Endodermal cell (in vitro differentiated cells): Measurements from ENCODE around the gene ABLIM1. TPM values are rescaled to one million over a fixed set of nuclear protein-coding genes. Genes with fewer than 3 reads are reported as not detected.

Experiments used
- DNase-seq: peaks from one replicate; pipeline ENCODE4 v3.0.0-alpha.2; 2017
- H3K27ac ChIP-seq: 2 replicates; pipeline ENCODE4 v1.5.1; 2013; ENCODE audit warnings: mild to moderate bottlenecking, low read depth, low read length, moderate library complexity
- H3K27me3 ChIP-seq: 2 replicates; pipeline ENCODE4 v1.6.1; 2013; ENCODE audit warnings: mild to moderate bottlenecking, low read length, moderate library complexity; ENCODE audit not compliant: insufficient read depth, control insufficient read depth, poor library complexity, severe bottlenecking
- H3K36me3 ChIP-seq: 2 replicates; pipeline ENCODE4 v1.7.0; 2013; ENCODE audit warnings: mild to moderate bottlenecking, low read length, moderate library complexity; ENCODE audit not compliant: control insufficient read depth, insufficient read depth
- H3K4me1 ChIP-seq: one replicate; pipeline ENCODE4 v1.7.0; 2013; ENCODE audit warnings: low read length; ENCODE audit not compliant: control insufficient read depth, insufficient read depth
- H3K4me3 ChIP-seq: 2 replicates; pipeline ENCODE4 v1.5.1; 2013; ENCODE audit warnings: mild to moderate bottlenecking, low read length, moderate library complexity
- H3K9ac ChIP-seq: 2 replicates; pipeline ENCODE4 v1.6.1; 2013; ENCODE audit warnings: mild to moderate bottlenecking, low read length, moderate library complexity; ENCODE audit not compliant: poor library complexity, severe bottlenecking; ENCODE audit errors: extremely low read depth
- H3K9me3 ChIP-seq: 2 replicates; pipeline ENCODE4 v1.6.1; 2013; ENCODE audit warnings: mild to moderate bottlenecking, low read length, moderate library complexity; ENCODE audit not compliant: control insufficient read depth
- H3K27ac Mint-ChIP-seq: 2 replicates; pipeline ENCODE4 v1.8.0; 2020; ENCODE audit warnings: mixed read lengths
- H3K27me3 Mint-ChIP-seq: 2 replicates; pipeline ENCODE4 v1.8.0; 2021; ENCODE audit warnings: mild to moderate bottlenecking, mixed read lengths; ENCODE audit not compliant: insufficient read depth
- H3K36me3 Mint-ChIP-seq: 2 replicates; pipeline ENCODE4 v1.8.0; 2020; ENCODE audit warnings: low read depth, mixed read lengths
- H3K4me1 Mint-ChIP-seq: 2 replicates; pipeline ENCODE4 v1.8.0; 2020; ENCODE audit warnings: mixed read lengths
- H3K4me3 Mint-ChIP-seq: 2 replicates; pipeline ENCODE4 v1.8.0; 2020; ENCODE audit warnings: mild to moderate bottlenecking, moderate library complexity, mixed read lengths
- H3K9me3 Mint-ChIP-seq: 2 replicates; pipeline ENCODE4 v1.8.0; 2020; ENCODE audit warnings: mild to moderate bottlenecking, mixed read lengths
- WGBS, 2 experiments: methylation state at CpG; one replicate each; pipeline versions ENCODE4 v1.1.5 to v1.1.7; 2013; ENCODE audit warnings: missing lambda C conversion rate in 2 of 2, mixed read lengths in 1 of 2; ENCODE audit not compliant: insufficient coverage in 1 of 2, insufficient read length in 1 of 2; 5-methylcytosine and 5-hydroxymethylcytosine counted together
- total RNA-seq, 2 donors: library from RNA; stranded (reverse); fragmentation: NEBNext Ultra II Directional in 1 of 2; extraction: Animal tissue kit (Norgen Biotek cat#: 25700) in 1 of 2; gene quantifications; 2 replicates in 1 of 2; 3 replicates in 1 of 2; pipeline ENCODE4 v1.2.1, GENCODE V29; 2021
- TF ChIP-seq, protein P1 (sequence below): fragments of 200-600 bp; sonication (generic); conservative IDR thresholded peaks from 2 replicates; pipeline ENCODE4 v1.5.0; 2021; ENCODE audit warnings: antibody characterized with exemption, mild to moderate bottlenecking

ABLIM1 gene
- total RNA-seq, 2 donors from 2014 or later: 39.3 to 49.3 TPM

DNA sequence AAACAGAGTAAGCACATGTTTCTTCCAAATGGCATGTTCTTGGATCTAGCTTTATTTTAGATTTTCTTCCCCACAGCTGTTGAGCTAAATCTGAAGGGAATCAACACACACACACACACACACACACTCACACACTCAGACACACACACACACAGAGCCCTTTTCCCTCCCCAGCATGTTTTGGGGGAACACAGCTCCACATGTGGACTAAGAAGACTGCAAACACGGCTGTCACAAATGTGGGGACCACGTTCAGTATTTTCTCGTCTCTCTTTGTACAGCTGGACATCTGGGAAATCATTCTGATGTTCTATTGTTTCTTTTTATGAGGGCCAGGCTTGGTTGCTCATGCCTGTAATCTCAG lies 116.3 kb downstream of the ABLIM1 start:
- Mint-ChIP-seq H3K4me3 (no peak overlapping the region), H3K9me3 (no peaks in the 10 kb centered on the region), H3K27me3 (peaks cover 7% of the 10 kb centered on the region), H3K36me3 (no peaks in the 10 kb centered on the region), H3K27ac (no peak overlapping the region), H3K4me1 (peaks cover 30% of the 10 kb centered on the region)
- Histone ChIP-seq H3K27me3 (no peaks in the 10 kb centered on the region), H3K9ac (no peak overlapping the region), H3K36me3 (no peaks in the 10 kb centered on the region), H3K27ac (no peak overlapping the region), H3K4me1 (peaks cover 9% of the 10 kb centered on the region), H3K4me3 (no peak overlapping the region), H3K9me3 (peaks cover 2% of the 10 kb centered on the region)
- DNase-seq: no peak
- WGBS, 2 experiments: 93 to 100% methylated on average over 3 of the region's 3 CpGs
- TF ChIP-seq, protein P1, sequence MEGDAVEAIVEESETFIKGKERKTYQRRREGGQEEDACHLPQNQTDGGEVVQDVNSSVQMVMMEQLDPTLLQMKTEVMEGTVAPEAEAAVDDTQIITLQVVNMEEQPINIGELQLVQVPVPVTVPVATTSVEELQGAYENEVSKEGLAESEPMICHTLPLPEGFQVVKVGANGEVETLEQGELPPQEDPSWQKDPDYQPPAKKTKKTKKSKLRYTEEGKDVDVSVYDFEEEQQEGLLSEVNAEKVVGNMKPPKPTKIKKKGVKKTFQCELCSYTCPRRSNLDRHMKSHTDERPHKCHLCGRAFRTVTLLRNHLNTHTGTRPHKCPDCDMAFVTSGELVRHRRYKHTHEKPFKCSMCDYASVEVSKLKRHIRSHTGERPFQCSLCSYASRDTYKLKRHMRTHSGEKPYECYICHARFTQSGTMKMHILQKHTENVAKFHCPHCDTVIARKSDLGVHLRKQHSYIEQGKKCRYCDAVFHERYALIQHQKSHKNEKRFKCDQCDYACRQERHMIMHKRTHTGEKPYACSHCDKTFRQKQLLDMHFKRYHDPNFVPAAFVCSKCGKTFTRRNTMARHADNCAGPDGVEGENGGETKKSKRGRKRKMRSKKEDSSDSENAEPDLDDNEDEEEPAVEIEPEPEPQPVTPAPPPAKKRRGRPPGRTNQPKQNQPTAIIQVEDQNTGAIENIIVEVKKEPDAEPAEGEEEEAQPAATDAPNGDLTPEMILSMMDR: no peak

DNA sequence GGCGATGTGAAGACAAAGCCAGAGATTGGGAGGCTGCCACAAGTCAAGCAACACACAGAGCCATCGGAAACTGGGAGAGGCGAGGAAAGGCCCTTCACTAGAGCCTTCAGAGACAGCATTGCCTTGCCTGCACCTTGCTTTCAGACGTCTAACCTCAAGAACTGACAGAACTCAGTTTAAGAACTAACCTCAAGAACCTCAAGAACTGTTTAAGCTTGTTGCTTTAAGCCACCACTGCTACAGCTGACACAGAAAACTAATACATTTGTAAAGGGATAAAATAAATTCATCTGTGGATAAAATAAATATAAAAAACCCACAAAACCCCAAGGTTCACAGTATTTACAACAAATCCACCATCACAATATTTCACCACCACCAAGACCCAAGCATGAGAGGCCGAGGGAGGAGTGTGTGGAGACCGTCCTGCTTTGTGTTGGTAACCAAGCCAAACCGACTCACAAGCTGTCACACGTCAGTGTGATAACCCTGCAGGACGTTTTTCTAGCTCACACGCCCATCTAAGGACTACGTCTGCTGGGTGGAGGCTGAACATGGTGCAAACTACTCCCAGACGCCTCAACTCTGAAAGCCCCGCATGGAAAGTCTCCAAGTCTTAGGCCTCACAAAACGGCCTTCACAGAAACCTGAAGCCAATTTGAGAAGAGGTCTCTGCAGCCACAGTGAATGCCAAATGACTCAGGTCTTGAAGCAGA lies 116.8 kb downstream of the ABLIM1 start:
- Mint-ChIP-seq H3K27me3 (peaks cover 7% of the 10 kb centered on the region), H3K4me3 (no peak overlapping the region), H3K36me3 (no peaks in the 10 kb centered on the region), H3K27ac (no peak overlapping the region), H3K9me3 (peaks cover 4% of the 10 kb centered on the region), H3K4me1 (peaks cover 30% of the 10 kb centered on the region)
- no peak for DNase-seq
- H3K27me3 ChIP-seq: no peaks in the 10 kb centered on the region
- WGBS, 2 experiments: 75 to 80% methylated on average over 13 to 14 of the region's 14 CpGs
- no peak overlapping the region for H3K4me3 ChIP-seq
- H3K36me3 ChIP-seq: no peaks in the 10 kb centered on the region
- peaks cover 7% of the 10 kb centered on the region for H3K9me3 ChIP-seq
- H3K27ac ChIP-seq: no peak overlapping the region
- no peak overlapping the region for H3K9ac ChIP-seq
- H3K4me1 ChIP-seq: peaks cover 9% of the 10 kb centered on the region
- TF ChIP-seq, protein P1: no peak

DNA sequence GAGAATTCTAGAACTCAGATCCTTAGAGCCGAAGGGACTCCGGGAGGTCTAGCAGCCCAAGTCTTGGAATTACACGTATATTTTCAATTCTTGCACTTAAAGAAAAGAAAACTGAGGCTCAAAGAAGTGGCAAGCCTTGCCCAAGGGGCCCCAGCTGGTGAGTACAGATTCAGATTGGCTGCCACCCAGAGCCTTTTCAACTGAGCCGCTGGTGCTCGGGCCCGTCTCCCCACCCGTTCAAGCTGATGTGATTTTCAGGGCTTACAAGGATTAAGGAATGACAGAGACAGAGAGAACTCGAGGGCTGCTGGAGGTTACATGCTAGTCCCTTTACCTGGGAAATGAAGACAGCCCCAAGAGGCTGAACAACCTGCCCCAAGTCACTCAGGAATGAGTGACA lies 117.8 kb downstream of the ABLIM1 start:
- H3K27me3 Mint-ChIP-seq: peaks cover 7% of the 10 kb centered on the region

More for the DNA sequence above, 117.8 kb downstream of the ABLIM1 start:
- no peak for DNase-seq
- no peaks in the 10 kb centered on the region for H3K27me3 ChIP-seq
- no peak overlapping the region for H3K4me3 Mint-ChIP-seq
- H3K9me3 ChIP-seq: peaks cover 7% of the 10 kb centered on the region
- 74 to 76% methylated on average over 8 of the region's 8 CpGs for whole genome bisulfite sequencing, 2 experiments
- H3K27ac ChIP-seq: no peak overlapping the region
- TF ChIP-seq, protein P1: no peak
- H3K4me3 ChIP-seq: no peak overlapping the region
- H3K36me3 ChIP-seq: no peaks in the 10 kb centered on the region
- no peak overlapping the region for H3K9ac ChIP-seq
- H3K4me1 ChIP-seq: peaks cover 9% of the 10 kb centered on the region
- no peaks in the 10 kb centered on the region for H3K36me3 Mint-ChIP-seq
- no peak overlapping the region for H3K27ac Mint-ChIP-seq
- peaks cover 30% of the 10 kb centered on the region for H3K4me1 Mint-ChIP-seq
- peaks cover 7% of the 10 kb centered on the region for H3K9me3 Mint-ChIP-seq
